HCT116 (cell line): ENCODE results near the gene ASB7. TPM values are rescaled to one million over a fixed set of nuclear protein-coding genes. Genes with fewer than 3 reads are reported as not detected.

ENCODE experiments used
- ATAC-seq: fragments of 200-7000 bp; cut with Tn5 transposase; 2 replicates; pipeline ENCODE4 v1.9.1; 2020; ENCODE audit warnings: mild to moderate bottlenecking, moderate library complexity
- BruUV-seq: library from RNA; stranded (reverse); fragments of 400-500 nt; replicated peaks from 2 replicates; lab custom pipeline; 2021; lab: Mats Ljungman, UMichigan
- CTCF ChIA-PET: fragments of 300-600 bp; sonication (Branson Sonifier 250); formaldehyde crosslinking; loops from one replicate; lab custom pipeline; 2021; ENCODE audit warnings: antibody characterized with exemption; lab: Charles Lee
- POLR2A ChIA-PET: fragments of 300-600, 350-600 bp; sonication (Branson Sonifier 250); formaldehyde crosslinking; loops from one replicate; lab custom pipeline; 2021; ENCODE audit warnings: antibody characterized with exemption; lab: Charles Lee
- RAD21 ChIA-PET, 2 experiments: fragments of 300-600 bp; sonication (Branson Sonifier 250); formaldehyde crosslinking; loops; one replicate each; lab custom pipeline; 2023; ENCODE audit warnings: low total read pairs in 2 of 2; ENCODE audit not compliant: uncharacterized antibody in 2 of 2, unreplicated experiment in 2 of 2, low non-redundant PET in 1 of 2; lab: Charles Lee
- DNase-seq: peaks from one replicate; pipeline ENCODE4 v3.0.0-alpha.2; 2010; ENCODE audit warnings: low read depth, low spot score
- H2AFZ ChIP-seq: fragments of 200-600 bp; shearing (Covaris generic), sonication (generic); 2 replicates; pipeline ENCODE4 v1.6.1; 2017; ENCODE audit warnings: low read depth, mixed run types, mixed read lengths, antibody characterized with exemption, low read length; ENCODE audit not compliant: poor library complexity, severe bottlenecking
- H3K27ac ChIP-seq: 2 replicates; pipeline ENCODE4 v1.5.1; 2012; ENCODE audit warnings: low read depth, low read length
- H3K27me3 ChIP-seq: fragments of 200-600 bp; sonication (generic); 2 replicates; pipeline ENCODE4 v1.6.1; 2016; ENCODE audit warnings: mixed run types, low read length, mixed read lengths; ENCODE audit not compliant: insufficient read depth
- H3K36me3 ChIP-seq, 2 experiments: fragments of 200-500 bp in 1 of 2; fragments of 200-600 bp in 1 of 2; sonication (Bioruptor generic) in 1 of 2; sonication (generic) in 1 of 2; 2 replicates each; pipeline versions ENCODE4 v1.5.1 to v1.6.1; 2014 to 2016; ENCODE audit warnings: low read length in 2 of 2, inconsistent platforms in 1 of 2, mixed read lengths in 1 of 2, mixed run types in 1 of 2; ENCODE audit not compliant: insufficient read depth in 2 of 2, control insufficient read depth in 1 of 2
- H3K4me1 ChIP-seq, 2 experiments: fragments of 200-600 bp in 1 of 2; sonication (generic) in 1 of 2; 2 replicates each; pipeline versions ENCODE4 v1.5.1 to v1.6.1; 2012 to 2017; ENCODE audit warnings: low read length in 2 of 2, inconsistent platforms in 1 of 2, mild to moderate bottlenecking in 1 of 2, mixed read lengths in 1 of 2, mixed run types in 1 of 2, moderate library complexity in 1 of 2; ENCODE audit not compliant: insufficient read depth in 2 of 2, control insufficient read depth in 1 of 2
- H3K4me2 ChIP-seq: fragments of 200-600 bp; sonication (generic); 2 replicates; pipeline ENCODE4 v1.6.1; 2017; ENCODE audit warnings: mixed run types, low read length, mixed read lengths
- H3K4me3 ChIP-seq, 2 experiments: fragments of 200-600 bp in 1 of 2; sonication (generic) in 1 of 2; replicated peaks in 1 of 2; 2 replicates each; pipeline ENCODE4 v1.5.1; 2011 to 2016; ENCODE audit warnings: low read length in 2 of 2, control low read depth in 1 of 2, low read depth in 1 of 2, mild to moderate bottlenecking in 1 of 2, mixed read lengths in 1 of 2, mixed run types in 1 of 2
- H3K79me2 ChIP-seq: fragments of 200-600 bp; sonication (generic); 2 replicates; pipeline ENCODE4 v1.6.1; 2017; ENCODE audit warnings: mild to moderate bottlenecking, mixed run types, low read length, moderate library complexity, mixed read lengths; ENCODE audit not compliant: insufficient read depth
- H3K9ac ChIP-seq: fragments of 200-600 bp; sonication (generic); 2 replicates; pipeline ENCODE4 v1.6.1; 2016; ENCODE audit warnings: low read length, mixed read lengths
- H3K9me2 ChIP-seq: fragments of 200-600 bp; sonication (generic), shearing (Covaris generic); 2 replicates; pipeline ENCODE4 v1.6.1; 2017; ENCODE audit warnings: mixed run types, mild to moderate bottlenecking, moderate library complexity; ENCODE audit not compliant: insufficient read depth
- H3K9me3 ChIP-seq, 2 experiments: fragments of 200-500 bp in 1 of 2; fragments of 200-600 bp in 1 of 2; sonication (Bioruptor generic) in 1 of 2; sonication (generic) in 1 of 2; 2 replicates each; pipeline ENCODE4 v1.6.1; 2014 to 2017; ENCODE audit warnings: low read length in 2 of 2, mixed read lengths in 2 of 2, inconsistent platforms in 1 of 2, low read depth in 1 of 2, mild to moderate bottlenecking in 1 of 2, mixed run types in 1 of 2, moderate library complexity in 1 of 2; ENCODE audit not compliant: control insufficient read depth in 1 of 2, insufficient read depth in 1 of 2
- H4K20me1 ChIP-seq: fragments of 200-600 bp; sonication (generic), shearing (Covaris generic); 2 replicates; pipeline ENCODE4 v1.6.1; 2017; ENCODE audit warnings: mixed run types, mild to moderate bottlenecking, moderate library complexity; ENCODE audit not compliant: insufficient read depth
- ATF3 ChIP-seq: IDR thresholded peaks from 2 replicates; pipeline ENCODE4 v1.6.1; 2012
- CBX3 ChIP-seq: IDR thresholded peaks from 2 replicates; pipeline ENCODE4 v1.6.1; 2012; ENCODE audit warnings: low read depth
- CEBPB ChIP-seq: IDR thresholded peaks from 2 replicates; pipeline ENCODE4 v1.6.1; 2012; ENCODE audit warnings: low read depth
- CTCF ChIP-seq, 3 experiments: fragments of 200-600 bp in 1 of 3; sonication (generic) in 1 of 3; IDR thresholded peaks in 2 of 3; conservative IDR thresholded peaks in 1 of 3; 2 replicates each; pipeline ENCODE4 v1.5.1; 2012 to 2017; ENCODE audit warnings: low read depth in 2 of 3, low read length in 2 of 3, antibody characterized with exemption in 1 of 3, borderline replicate concordance in 1 of 3, control low read depth in 1 of 3, mild to moderate bottlenecking in 1 of 3, mixed read lengths in 1 of 3, mixed run types in 1 of 3, moderate library complexity in 1 of 3; ENCODE audit not compliant: insufficient read depth in 1 of 3
- EGR1 ChIP-seq: IDR thresholded peaks from 2 replicates; pipeline ENCODE4 v1.6.1; 2012; ENCODE audit warnings: low read depth
- EZH2phosphoT487 ChIP-seq: fragments of 200-600 bp; IDR thresholded peaks from 2 replicates; pipeline ENCODE4 v1.6.1; 2018; ENCODE audit warnings: antibody characterized with exemption, borderline replicate concordance
- FOSL1 ChIP-seq: IDR thresholded peaks from 2 replicates; pipeline ENCODE4 v1.6.1; 2012; ENCODE audit warnings: low read depth
- JUND ChIP-seq: IDR thresholded peaks from 2 replicates; pipeline ENCODE4 v1.6.1; 2012
- MAX ChIP-seq: IDR thresholded peaks from 2 replicates; pipeline ENCODE4 v1.6.1; 2012
- POLR2A ChIP-seq: IDR thresholded peaks from 2 replicates; pipeline ENCODE4 v1.7.0; 2011; ENCODE audit warnings: borderline replicate concordance; ENCODE audit not compliant: insufficient read depth, insufficient read length; ENCODE audit errors: extremely low read depth
- RAD21 ChIP-seq: IDR thresholded peaks from 2 replicates; pipeline ENCODE4 v1.6.1; 2012; ENCODE audit warnings: low read depth, mild to moderate bottlenecking
- SIN3A ChIP-seq: IDR thresholded peaks from 2 replicates; pipeline ENCODE4 v1.6.1; 2012; ENCODE audit warnings: low read depth
- SP1 ChIP-seq: IDR thresholded peaks from 2 replicates; pipeline ENCODE4 v1.6.1; 2012; ENCODE audit warnings: low read depth
- TCF7L2 ChIP-seq: IDR thresholded peaks from 2 replicates; pipeline ENCODE4 v1.7.0; 2011; ENCODE audit warnings: borderline replicate concordance, inconsistent platforms; ENCODE audit not compliant: insufficient read depth, insufficient read length; ENCODE audit errors: extremely low read depth
- YY1 ChIP-seq: IDR thresholded peaks from 2 replicates; pipeline ENCODE4 v1.6.1; 2011; ENCODE audit warnings: low read length, low read depth, moderate library complexity, mild to moderate bottlenecking; ENCODE audit not compliant: insufficient replicate concordance; ENCODE audit errors: extremely low read depth
- ZBTB33 ChIP-seq: IDR thresholded peaks from 2 replicates; pipeline ENCODE4 v1.6.1; 2011; ENCODE audit warnings: mild to moderate bottlenecking, low read length, moderate library complexity; ENCODE audit not compliant: insufficient replicate concordance; ENCODE audit errors: extremely low read depth
- ZFX ChIP-seq: fragments of 450-650 bp; IDR thresholded peaks from 2 replicates; pipeline ENCODE4 v1.6.1; 2017
- ZNF274 ChIP-seq: fragments of 200-500 bp; sonication (Bioruptor generic); IDR thresholded peaks from 2 replicates; pipeline ENCODE4 v1.6.1; 2014; ENCODE audit warnings: mild to moderate bottlenecking, low read depth, low read length, inconsistent platforms
- intact Hi-C: fragments of 100-400 bp; cut with micrococcal nuclease; formaldehyde crosslinking; loops from 2 replicates; pipeline ENCODE4 v1.10.0; 2022
- total RNA-seq: library from RNA; stranded (reverse); gene quantifications from one replicate; pipeline ENCODE4 v1.2.1, GENCODE V29; 2021; ENCODE audit not compliant: unreplicated experiment

Gene ASB7
- total RNA-seq, 1 experiment from 2014 or later, result 16.6 TPM

GRCh38 chr15:100642950-100643338 is 40.6 kb downstream of the ASB7 start:
- no peak for ATAC-seq
- TF ChIP-seq TCF7L2 (no peak), EGR1 (no peak), MAX (no peak), ZNF274 (no peak), JUND (no peak), ZFX (no peak), POLR2A (no peak), ZBTB33 (no peak), CBX3 (no peak), EZH2phosphoT487 (no peak), CTCF (IDR thresholded peaks at IDR 0.05 in 2 of 3, conservative IDR thresholded peaks at IDR 0.05 in 1 of 3; ENCODE audit: borderline replicate concordance in 1 of 3, insufficient read depth in 1 of 3, low read depth in 2 of 3, low read length in 2 of 3) (no peak), CEBPB (no peak), RAD21 (no peak), YY1 (no peak), ATF3 (no peak), SP1 (no peak), SIN3A (no peak), FOSL1 (no peak)
- TF ChIP-seq, all 23 proteins: peak for 0
- H3K27me3 ChIP-seq, result no peaks in the 10 kb centered on the region
- intact Hi-C loops, result no loop called here
- H3K27ac ChIP-seq, result no peak overlapping the region
- H3K4me3 ChIP-seq, result no peak overlapping the region
- no peaks in the 10 kb centered on the region for H3K9me2 ChIP-seq
- POLR2A ChIA-PET, result no interaction called here
- DNase-seq, result no peak
- no peaks in the 10 kb centered on the region for H3K4me1 ChIP-seq
- BruUV-seq, result no TSS peak
- CTCF ChIA-PET, result no interaction called here
- no peaks in the 10 kb centered on the region for H3K9me3 ChIP-seq
- no peaks in the 10 kb centered on the region for H4K20me1 ChIP-seq
- peaks cover 27% of the 10 kb centered on the region for H3K79me2 ChIP-seq
- RAD21 ChIA-PET, result no interaction called here
- no peak overlapping the region for H3K4me2 ChIP-seq
- no peak overlapping the region for H2AFZ ChIP-seq
- no peak overlapping the region for H3K9ac ChIP-seq
- no peaks in the 10 kb centered on the region for H3K36me3 ChIP-seq
